SK-N-SH (cell line): ENCODE data around the gene AAMP. TPM values are rescaled to one million over a fixed set of nuclear protein-coding genes. Genes with fewer than 3 reads are reported as not detected.

ENCODE experiments used
- CTCF ChIA-PET: fragments of 300-600, 350-600 bp; formaldehyde crosslinking; extraction: SDS; loops from one replicate; lab custom pipeline; 2021; lab: Yijun Ruan, JAX
- POLR2A ChIA-PET: fragments of 350-600 bp; sonication (Branson Sonifier 250); formaldehyde crosslinking; extraction: SDS; loops from one replicate; lab custom pipeline; 2020; ENCODE audit warnings: antibody characterized with exemption, inconsistent platforms; lab: Yijun Ruan, JAX
- DNase-seq: peaks from one replicate; pipeline ENCODE4 v3.0.0; 2012
- H2AFZ ChIP-seq: fragments of 200-600 bp; sonication (generic); 2 replicates; pipeline ENCODE4 v1.8.1; 2016; ENCODE audit warnings: antibody characterized with exemption, mild to moderate bottlenecking, low read depth
- H3F3A ChIP-seq: fragments of 200-600 bp; sonication (generic); replicated peaks from 2 replicates; pipeline ENCODE3; 2016; ENCODE audit warnings: antibody characterized with exemption, mild to moderate bottlenecking; ENCODE audit not compliant: insufficient read depth
- H3K27ac ChIP-seq, 2 experiments: fragments of 200-500 bp in 1 of 2; fragments of 200-600 bp in 1 of 2; sonication (Bioruptor generic) in 1 of 2; sonication (generic), shearing (Covaris generic) in 1 of 2; 2 replicates each; pipeline versions ENCODE4 v1.5.1 to v1.6.1; 2014 to 2016; ENCODE audit warnings: low read depth in 2 of 2, inconsistent platforms in 1 of 2, low read length in 1 of 2, mild to moderate bottlenecking in 1 of 2, mixed read lengths in 1 of 2
- H3K27me3 ChIP-seq: fragments of 200-600 bp; sonication (generic), shearing (Covaris generic); 2 replicates; pipeline ENCODE4 v1.6.1; 2016; ENCODE audit warnings: mixed run types; ENCODE audit not compliant: insufficient read depth
- H3K36me3 ChIP-seq, 2 experiments: fragments of 200-500 bp in 1 of 2; fragments of 200-600 bp in 1 of 2; sonication (Bioruptor generic) in 1 of 2; sonication (generic) in 1 of 2; replicated peaks in 1 of 2; 2 replicates each; pipeline versions ENCODE3 to v1.5.1; 2014 to 2016; ENCODE audit warnings: low read length in 1 of 2, mild to moderate bottlenecking in 1 of 2; ENCODE audit not compliant: insufficient read depth in 2 of 2, control insufficient read depth in 1 of 2
- H3K4me1 ChIP-seq, 2 experiments: fragments of 200-500 bp in 1 of 2; fragments of 200-600 bp in 1 of 2; sonication (Bioruptor generic) in 1 of 2; sonication (generic), shearing (Covaris generic) in 1 of 2; 2 replicates each; pipeline versions ENCODE4 v1.5.1 to v1.6.1; 2014 to 2016; ENCODE audit warnings: low read depth in 1 of 2, low read length in 1 of 2, mixed run types in 1 of 2; ENCODE audit not compliant: insufficient read depth in 2 of 2, control insufficient read depth in 1 of 2
- H3K4me2 ChIP-seq: fragments of 200-600 bp; sonication (generic), shearing (Covaris generic); 2 replicates; pipeline ENCODE4 v1.6.1; 2017; ENCODE audit warnings: mixed run types
- H3K4me3 ChIP-seq, 2 experiments: fragments of 200-500 bp in 1 of 2; fragments of 200-600 bp in 1 of 2; sonication (Bioruptor generic) in 1 of 2; sonication (generic), shearing (Covaris generic) in 1 of 2; 2 replicates each; pipeline versions ENCODE4 v1.5.1 to v1.8.1; 2014 to 2016; ENCODE audit warnings: low read depth in 2 of 2, inconsistent platforms in 1 of 2, low read length in 1 of 2, mild to moderate bottlenecking in 1 of 2, mixed read lengths in 1 of 2, moderate library complexity in 1 of 2
- H3K79me2 ChIP-seq: fragments of 200-600 bp; sonication (generic); 2 replicates; pipeline ENCODE4 v1.8.1; 2017; ENCODE audit warnings: mild to moderate bottlenecking; ENCODE audit not compliant: insufficient read depth
- H3K9ac ChIP-seq: fragments of 200-600 bp; sonication (generic); 2 replicates; pipeline ENCODE4 v1.6.1; 2017; ENCODE audit warnings: mixed run types
- H3K9me2 ChIP-seq: fragments of 200-600 bp; sonication (generic); 2 replicates; pipeline ENCODE4 v1.6.1; 2017; ENCODE audit warnings: mixed run types
- H3K9me3 ChIP-seq: fragments of 200-600 bp; sonication (generic); 2 replicates; pipeline ENCODE4 v1.6.1; 2017; ENCODE audit warnings: mixed run types, mild to moderate bottlenecking, moderate library complexity
- H4K20me1 ChIP-seq: fragments of 200-600 bp; sonication (generic); 2 replicates; pipeline ENCODE4 v1.6.1; 2017; ENCODE audit warnings: mild to moderate bottlenecking, mixed run types; ENCODE audit not compliant: insufficient read depth
- CHD2 ChIP-seq: fragments of 150-350 bp; IDR thresholded peaks from 2 replicates; pipeline ENCODE4 v1.6.1; 2018; ENCODE audit warnings: low read length; ENCODE audit not compliant: partially characterized antibody
- ELF1 ChIP-seq: IDR thresholded peaks from 2 replicates; pipeline ENCODE4 v1.4.0; 2012
- GABPA ChIP-seq: IDR thresholded peaks from 2 replicates; pipeline ENCODE4 v1.4.0; 2012; ENCODE audit warnings: low read depth, mild to moderate bottlenecking
- MEF2A ChIP-seq: IDR thresholded peaks from 2 replicates; pipeline ENCODE4 v1.4.0; 2012; ENCODE audit warnings: low read depth, borderline replicate concordance
- MXI1 ChIP-seq: IDR thresholded peaks from 2 replicates; pipeline ENCODE4 v1.6.1; 2012; ENCODE audit warnings: mild to moderate bottlenecking, low read depth, low read length, improper control_type of control experiment
- NRF1 ChIP-seq: IDR thresholded peaks from 2 replicates; pipeline ENCODE4 v1.6.1; 2012; ENCODE audit warnings: low read depth, mild to moderate bottlenecking, low read length
- POLR2AphosphoS5 ChIP-seq: IDR thresholded peaks from 2 replicates; pipeline ENCODE4 v1.6.1; 2012; ENCODE audit warnings: low read depth, low read length
- RAD21 ChIP-seq: IDR thresholded peaks from 2 replicates; pipeline ENCODE4 v1.6.1; 2012; ENCODE audit warnings: mild to moderate bottlenecking, low read length
- SIN3A ChIP-seq: IDR thresholded peaks from 2 replicates; pipeline ENCODE4 v1.6.1; 2012; ENCODE audit warnings: low read depth, mild to moderate bottlenecking, low read length, moderate library complexity, borderline replicate concordance
- SMC3 ChIP-seq: IDR thresholded peaks from 2 replicates; pipeline ENCODE4 v1.6.1; 2012; ENCODE audit warnings: low read depth, low read length, improper control_type of control experiment
- TAF1 ChIP-seq: IDR thresholded peaks from 2 replicates; pipeline ENCODE4 v1.6.1; 2012; ENCODE audit warnings: low read depth, mild to moderate bottlenecking, low read length, moderate library complexity, borderline replicate concordance
- TEAD4 ChIP-seq: IDR thresholded peaks from 2 replicates; pipeline ENCODE4 v1.4.0; 2012; ENCODE audit warnings: mild to moderate bottlenecking, borderline replicate concordance; ENCODE audit not compliant: insufficient read depth
- YY1 ChIP-seq: IDR thresholded peaks from 2 replicates; pipeline ENCODE4 v1.4.0; 2012; ENCODE audit warnings: low read depth, mild to moderate bottlenecking
- WGBS: methylation state at CpG from one replicate; pipeline ENCODE4 v1.1.6; 2017; ENCODE audit warnings: low lambda C conversion rate; 5-methylcytosine and 5-hydroxymethylcytosine counted together
- polyA plus RNA-seq, 3 experiments: library from polyadenylated mRNA; depleted of rRNA; stranded (reverse); fragments of >200 nt; gene quantifications; 2 replicates each; pipeline ENCODE4 v1.2.3, GENCODE V29; 2012
- TF ChIP-seq, protein P1 (sequence below): IDR thresholded peaks from 2 replicates; pipeline ENCODE4 v1.4.0; 2012; ENCODE audit warnings: low read depth
- TF ChIP-seq, protein P2 (sequence below): fragments of 200-600 bp; sonication (generic); IDR thresholded peaks from 2 replicates; pipeline ENCODE4 v1.6.1; 2017; ENCODE audit warnings: antibody characterized with exemption, mild to moderate bottlenecking, moderate library complexity

The AAMP gene
- polyA plus RNA-seq, 1 of the 3 experiments (the other 2 are of a cell fraction) = 276 TPM

DNA sequence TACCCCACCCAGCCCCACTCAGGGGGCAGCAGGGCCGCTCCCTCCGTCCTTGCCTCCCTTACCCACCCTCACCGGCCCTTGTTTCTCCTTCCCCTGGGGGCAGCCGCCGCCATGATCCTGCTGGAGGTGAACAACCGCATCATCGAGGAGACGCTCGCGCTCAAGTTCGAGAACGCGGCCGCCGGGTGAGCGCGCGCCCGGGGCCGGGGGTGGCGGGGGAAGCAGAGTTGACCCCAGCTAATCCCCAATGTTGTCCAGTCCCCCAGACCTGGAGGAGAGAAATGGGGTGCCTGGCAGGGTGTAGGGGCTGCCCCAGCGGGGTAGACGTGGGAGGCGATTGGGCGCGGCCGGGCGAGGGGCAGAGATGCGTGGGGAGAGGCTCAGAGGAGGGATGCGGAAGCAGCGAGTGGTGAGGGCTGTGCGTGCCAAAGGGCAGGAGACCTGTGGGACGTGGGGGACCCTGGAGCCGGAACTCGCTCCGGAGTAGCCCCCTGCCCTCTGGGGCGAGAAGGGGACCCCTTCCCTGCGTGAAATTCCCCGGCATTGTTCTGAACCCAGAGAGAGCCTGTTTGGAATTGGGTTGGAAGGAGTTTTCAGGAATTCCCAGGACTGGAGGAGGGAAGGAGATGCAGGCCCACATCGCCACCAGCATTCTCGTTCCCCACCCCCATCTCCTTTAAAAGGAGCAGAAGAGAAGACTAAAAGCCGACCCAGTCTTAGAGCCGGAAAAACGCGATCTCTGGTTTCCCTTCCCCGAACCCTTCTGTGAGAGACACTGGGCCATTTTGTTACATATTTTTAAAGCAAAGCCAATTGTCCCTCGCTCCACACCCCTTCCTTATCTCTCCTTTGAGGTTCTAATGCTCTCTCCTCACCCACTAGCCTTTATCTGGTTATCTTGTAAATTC is 52.3 kb downstream of the AAMP start:
- peak; percentile 11 for DNase-seq
- Histone ChIP-seq H3K9me3 (no peaks in the 10 kb centered on the region), H3K9me2 (no peaks in the 10 kb centered on the region), H4K20me1 (peaks cover 48% of the 10 kb centered on the region), H3K79me2 (peaks cover 61% of the 10 kb centered on the region), H3F3A (peaks cover 8% of the 10 kb centered on the region), H3K9ac (peak overlapping the region; percentile 96), H3K4me1 (peaks cover 20 to 23% of the 10 kb centered on the region in 2 experiments; a peak in 3 of 4 replicates), H3K36me3 (peaks cover 18 to 23% of the 10 kb centered on the region in 2 experiments), H3K27me3 (no peaks in the 10 kb centered on the region), H3K4me3 (peak overlapping the region; percentile 83 to 94), H3K4me2 (peak overlapping the region; percentile 84), H3K27ac (peak overlapping the region; percentile 87 to 94), H2AFZ (no peak overlapping the region; the same call in 1 of the 2 replicates)
- WGBS = 1% methylated on average over 45 of the region's 47 CpGs
- TF ChIP-seq ELF1 (peak; percentile 54; the same call in 1 of the 2 replicates), SMC3 (no peak), MXI1 (peak; percentile 40; the same call in 1 of the 2 replicates), RAD21 (no peak)
- ChIA-PET CTCF (interaction anchor here (1.0 kb wide), 1 partner anchor 33 kb away, joined by 3 read pairs; no protein-coding TSS in a partner anchor), POLR2A (interaction anchor here (0.7 to 1.3 kb wide), 4 partner anchors 11 to 1032 kb away, joined by 3 to 6 read pairs (median 3); no protein-coding TSS in a partner anchor)

DNA sequence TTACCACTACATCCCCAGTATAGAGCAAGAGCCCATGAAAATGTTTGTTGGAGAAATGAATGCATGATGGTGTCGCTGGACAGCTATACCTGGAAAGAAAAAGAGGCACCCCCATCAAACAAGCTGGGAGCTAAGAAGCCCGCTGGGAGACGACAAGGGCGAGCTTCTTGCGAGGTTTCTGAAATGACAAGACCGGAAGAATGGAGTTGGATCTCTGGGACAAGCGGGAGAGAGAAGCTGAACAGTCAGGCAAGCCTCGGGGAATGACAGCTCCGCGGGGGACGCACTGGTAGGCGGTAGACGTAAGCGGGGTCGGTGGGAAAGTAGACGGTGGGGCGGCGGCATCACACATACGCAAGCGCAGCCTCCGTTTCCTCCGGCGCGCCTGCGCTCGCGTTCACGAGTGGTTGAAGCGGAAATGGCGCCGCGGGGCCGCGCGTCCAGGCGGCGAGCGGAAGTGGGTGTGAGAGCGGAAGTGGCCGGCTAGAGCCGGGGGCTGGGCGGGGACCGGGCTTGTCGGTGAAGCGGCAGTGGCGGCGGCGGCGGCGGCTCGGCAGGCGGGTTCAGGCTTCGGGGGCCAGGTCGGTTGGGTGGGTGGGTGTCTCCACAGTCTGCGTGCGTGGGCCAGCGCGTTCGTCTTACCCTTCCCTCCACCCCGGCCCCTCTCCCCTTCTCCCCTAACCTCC is 53.1 kb downstream of the AAMP start, which contains the start of gene ARPC2:
TSS of gene ARPC2 (plus strand) at position 516 of the 686 bp plus-strand sequence. CDS start 282 bp downstream, outside the sequence.
- H3K4me2 ChIP-seq = peak within 1 kb of the TSS; percentile 86
- H3K4me1 ChIP-seq = peaks cover 20 to 23% of the 10 kb centered on the region in 2 experiments; a peak in 3 of 4 replicates
- WGBS = 2% methylated on average over 17 of the region's 60 CpGs
- peaks cover 53% of the 10 kb centered on the region for H3K79me2 ChIP-seq
- peak; percentile 97 for DNase-seq
- H4K20me1 ChIP-seq = peaks cover 40% of the 10 kb centered on the region
- peak within 1 kb of the TSS; percentile 83 to 94 for H3K4me3 ChIP-seq
- H2AFZ ChIP-seq = peak within 1 kb of the TSS; percentile 98
- H3K9me3 ChIP-seq = no peaks in the 10 kb centered on the region
- no peaks in the 10 kb centered on the region for H3K9me2 ChIP-seq
- H3K27me3 ChIP-seq = no peaks in the 10 kb centered on the region
- TF ChIP-seq TEAD4 (no peak), TAF1 (peak; percentile 77), ELF1 (peak; percentile 85), GABPA (peak; percentile 84), POLR2AphosphoS5 (peak; percentile 66), YY1 (0 out of 2 replicates have a peak, but pooled peaks have one; percentile 46), SIN3A (peak; percentile 60; the same call in 1 of the 2 replicates), NRF1 (peak; percentile 97), MXI1 (peak; percentile 75; the same call in 1 of the 2 replicates), MEF2A (no peak), CHD2 (peak; percentile 60)
- TF ChIP-seq, protein P1, sequence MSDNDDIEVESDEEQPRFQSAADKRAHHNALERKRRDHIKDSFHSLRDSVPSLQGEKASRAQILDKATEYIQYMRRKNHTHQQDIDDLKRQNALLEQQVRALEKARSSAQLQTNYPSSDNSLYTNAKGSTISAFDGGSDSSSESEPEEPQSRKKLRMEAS = peak; percentile 70; the same call in 1 of the 2 replicates
- TF ChIP-seq, protein P2, sequence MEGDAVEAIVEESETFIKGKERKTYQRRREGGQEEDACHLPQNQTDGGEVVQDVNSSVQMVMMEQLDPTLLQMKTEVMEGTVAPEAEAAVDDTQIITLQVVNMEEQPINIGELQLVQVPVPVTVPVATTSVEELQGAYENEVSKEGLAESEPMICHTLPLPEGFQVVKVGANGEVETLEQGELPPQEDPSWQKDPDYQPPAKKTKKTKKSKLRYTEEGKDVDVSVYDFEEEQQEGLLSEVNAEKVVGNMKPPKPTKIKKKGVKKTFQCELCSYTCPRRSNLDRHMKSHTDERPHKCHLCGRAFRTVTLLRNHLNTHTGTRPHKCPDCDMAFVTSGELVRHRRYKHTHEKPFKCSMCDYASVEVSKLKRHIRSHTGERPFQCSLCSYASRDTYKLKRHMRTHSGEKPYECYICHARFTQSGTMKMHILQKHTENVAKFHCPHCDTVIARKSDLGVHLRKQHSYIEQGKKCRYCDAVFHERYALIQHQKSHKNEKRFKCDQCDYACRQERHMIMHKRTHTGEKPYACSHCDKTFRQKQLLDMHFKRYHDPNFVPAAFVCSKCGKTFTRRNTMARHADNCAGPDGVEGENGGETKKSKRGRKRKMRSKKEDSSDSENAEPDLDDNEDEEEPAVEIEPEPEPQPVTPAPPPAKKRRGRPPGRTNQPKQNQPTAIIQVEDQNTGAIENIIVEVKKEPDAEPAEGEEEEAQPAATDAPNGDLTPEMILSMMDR = no peak
- peaks cover 16 to 17% of the 10 kb centered on the region in 2 experiments for H3K36me3 ChIP-seq
- ChIA-PET POLR2A (interaction anchor here (1.0 to 1.3 kb wide), 3 partner anchors 12 to 30 kb away, joined by 3 to 6 read pairs (median 3); no protein-coding TSS in a partner anchor), CTCF (interaction anchor here (0.6 to 1.0 kb wide), 2 partner anchors 29 to 637 kb away, joined by 3 read pairs; no protein-coding TSS in a partner anchor)
- H3K9ac ChIP-seq = peak within 1 kb of the TSS; percentile 96
- H3K27ac ChIP-seq = peak within 1 kb of the TSS; percentile 87 to 94
- peaks cover 8% of the 10 kb centered on the region for H3F3A ChIP-seq
